Stimulated activated CD4-positive, alpha-beta T cell treated with anti-CD3 and anti-CD28 coated beads, Interleukin-4, amount 100 ng/mL, for 24 hours (primary cell): ENCODE measurements around the gene FIZ1.

Experiments used
- DNase-seq: peaks from one replicate; pipeline ENCODE4 v3.0.0-alpha.2; 2020

FIZ1 gene

DNA sequence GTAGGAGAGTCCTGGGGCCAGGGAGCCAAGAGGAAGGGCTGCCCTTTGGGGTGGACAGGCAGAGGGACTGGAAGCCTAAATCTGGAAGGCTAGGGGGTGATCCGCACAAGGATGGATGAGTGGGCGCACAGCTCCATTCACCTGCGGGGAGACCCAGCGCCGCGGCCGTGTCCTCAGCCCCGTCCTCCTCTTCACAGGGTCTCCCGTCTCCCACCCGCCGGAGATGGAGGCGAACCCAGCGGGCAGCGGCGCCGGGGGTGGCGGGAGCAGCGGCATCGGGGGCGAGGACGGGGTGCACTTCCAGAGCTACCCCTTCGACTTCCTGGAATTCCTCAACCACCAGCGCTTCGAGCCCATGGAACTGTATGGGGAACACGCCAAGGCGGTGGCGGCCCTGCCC is 14.1 kb upstream of the FIZ1 start:
- no peak for DNase-seq

- no peak for DNase-seq
Observed at GRCh38 chr19:55611983-55612645, 12.8 kb upstream of the FIZ1 start.

DNA sequence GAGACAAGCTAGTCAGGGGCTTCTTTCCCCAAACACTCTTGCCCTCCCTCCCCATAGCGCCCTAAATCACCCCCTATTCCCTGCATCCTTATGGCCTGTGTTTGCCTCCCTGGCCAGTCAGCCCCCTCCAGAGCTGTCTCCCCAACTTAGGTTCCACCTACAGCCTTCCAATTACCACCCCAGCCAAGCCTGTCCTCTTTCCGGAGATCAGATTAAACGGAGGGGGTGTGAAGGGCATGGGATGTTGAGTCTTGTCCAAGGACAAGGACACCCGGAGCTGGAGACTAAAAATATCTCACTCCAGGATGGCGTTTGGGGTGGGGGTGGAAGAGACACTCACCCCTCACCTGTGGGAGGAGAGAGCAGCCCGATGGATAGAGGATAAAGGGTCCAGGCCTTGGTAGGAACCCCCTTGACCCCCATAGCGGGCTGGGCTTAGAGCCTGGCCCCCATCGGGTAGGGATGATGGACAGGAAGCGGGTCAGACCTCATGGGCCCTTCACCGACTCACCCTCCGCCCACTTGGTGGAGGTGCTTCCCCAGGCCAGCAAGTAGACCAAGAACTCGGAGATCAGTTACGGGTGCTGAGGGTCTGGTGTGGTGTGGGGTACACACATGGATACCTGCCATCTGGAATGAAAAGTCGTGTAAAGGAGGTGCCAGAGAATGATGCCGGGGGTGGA is 12.1 kb upstream of the FIZ1 start:
- no peak for DNase-seq

GRCh38 chr19:55609326-55609725 is 10.0 kb upstream of the FIZ1 start:
- no peak for DNase-seq

- DNase-seq, result no peak
Observed at GRCh38 chr19:55606817-55607216, 7.5 kb upstream of the FIZ1 start.

GRCh38 chr19:55606471-55606787 is 7.1 kb upstream of the FIZ1 start:
- DNase-seq, result no peak

GRCh38 chr19:55605637-55606470 is 6.5 kb upstream of the FIZ1 start, which contains the start of gene ZNF865:
Gene ZNF865 (plus strand): TSS chr19:55605647. CDS start chr19:55613619, 7,972 bp downstream.
- DNase-seq, result peak; percentile 78

GRCh38 chr19:55605207-55605636 is 5.9 kb upstream of the FIZ1 start:
- DNase-seq, result peak; percentile 99

DNA sequence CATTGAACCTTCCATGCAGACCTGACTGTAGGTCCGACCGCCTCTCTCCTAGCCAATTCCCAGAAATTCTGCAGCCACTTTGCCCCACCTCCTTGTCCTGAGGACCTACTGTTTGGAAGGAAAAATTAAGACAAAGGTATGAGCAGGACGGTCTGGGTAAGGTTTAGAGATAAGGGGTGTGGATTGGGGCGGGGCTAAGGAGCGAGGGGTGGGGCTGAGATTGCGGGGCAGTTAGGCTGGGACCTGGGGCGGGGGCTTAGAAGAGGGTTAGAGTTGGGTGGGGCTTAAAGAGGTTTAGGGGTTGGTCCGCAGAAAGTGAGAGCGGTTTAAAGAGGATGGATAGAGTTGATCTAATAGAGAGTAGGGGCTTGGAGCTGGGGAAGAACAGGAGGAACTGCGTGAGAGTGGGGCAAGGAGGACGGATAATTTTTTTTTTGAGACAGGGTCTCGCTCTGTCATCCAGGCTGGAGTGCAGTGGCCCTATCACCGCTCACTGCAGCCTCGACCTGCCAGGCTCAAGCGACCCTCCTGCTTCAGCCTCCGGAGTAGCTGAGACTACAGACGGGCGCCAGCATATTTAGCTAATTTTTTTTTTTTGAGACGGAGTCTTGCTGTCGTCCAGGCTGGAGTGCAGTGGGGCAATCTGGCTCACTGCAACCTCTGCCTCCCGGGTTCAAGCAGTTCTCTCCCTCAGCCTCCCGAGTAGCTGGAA is 4.4 kb upstream of the FIZ1 start:
- DNase-seq, result no peak

DNA sequence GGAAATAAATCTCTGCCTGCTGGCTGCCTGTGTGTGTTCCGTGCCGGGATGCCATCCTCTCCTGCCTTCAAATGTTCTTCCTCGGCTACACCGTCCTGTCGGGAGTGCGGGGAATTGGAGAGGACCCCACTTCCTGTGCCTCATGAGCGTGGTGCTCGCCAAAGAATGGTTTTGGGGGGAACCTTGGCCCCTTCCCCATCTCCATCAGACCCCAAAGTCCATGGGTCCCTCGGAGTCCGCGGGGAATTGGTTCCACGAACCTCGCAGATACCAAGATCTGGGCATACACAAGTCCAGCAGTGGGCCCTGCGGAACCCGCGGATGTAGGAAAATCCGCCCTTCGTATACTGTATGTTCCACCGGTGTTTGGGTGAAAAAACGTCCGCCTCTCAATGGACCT is 3.8 kb upstream of the FIZ1 start:
- DNase-seq, result no peak

GRCh38 chr19:55602104-55603001 is 3.0 kb upstream of the FIZ1 start:
- DNase-seq, result no peak

GRCh38 chr19:55601084-55601483 is 1.8 kb upstream of the FIZ1 start:
- DNase-seq, result no peak

DNA sequence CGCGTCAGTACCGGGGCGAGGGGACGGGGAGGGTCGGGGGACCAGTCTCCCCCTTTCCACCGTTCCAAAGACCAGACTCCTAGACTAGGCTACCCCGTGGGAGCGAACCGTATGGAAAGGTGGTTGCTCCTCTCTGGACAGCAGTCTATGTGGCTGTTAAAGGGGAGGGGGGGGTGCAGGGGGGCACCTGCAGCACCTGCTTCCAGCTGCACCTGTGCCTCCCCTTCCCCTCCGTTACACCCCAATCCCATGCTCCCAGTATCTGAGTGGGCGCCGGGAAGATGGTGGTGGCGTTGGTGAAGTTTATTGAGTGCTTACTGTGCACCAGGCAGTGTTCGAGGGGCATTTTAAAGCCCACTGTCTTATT is 1.3 kb upstream of the FIZ1 start:
- no peak for DNase-seq

- DNase-seq, result peak; percentile 83
Observed at GRCh38 chr19:55599842-55600661, 735 bp upstream of the FIZ1 start, which contains the start of gene ZNF524. Gene ZNF524 (plus strand): TSS chr19:55600288. CDS start chr19:55602113, 1,825 bp downstream.

GRCh38 chr19:55598719-55599467 is 424 bp downstream of the FIZ1 start:
- DNase-seq, result peak; percentile 93

DNA sequence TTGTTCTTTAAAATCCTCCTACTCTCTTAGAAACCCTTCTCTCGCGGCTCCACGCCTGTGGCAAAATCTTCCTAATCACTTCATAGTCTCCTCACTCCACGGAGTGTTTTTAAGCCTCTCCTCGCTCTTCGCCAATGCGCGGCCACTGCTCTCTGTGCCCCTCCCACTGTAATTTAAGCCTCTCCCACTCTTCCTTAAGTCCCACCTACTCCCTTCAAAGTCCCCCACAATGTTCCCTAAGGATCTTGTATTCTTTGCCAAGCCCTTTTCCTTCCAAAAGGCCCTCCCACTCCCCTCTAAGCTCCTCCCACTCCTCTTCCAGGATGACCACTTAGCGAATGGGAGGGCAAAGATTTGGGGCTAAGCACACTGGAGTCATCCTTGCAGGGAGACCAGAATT is 1.3 kb downstream of the FIZ1 start:
- DNase-seq, result no peak

DNA sequence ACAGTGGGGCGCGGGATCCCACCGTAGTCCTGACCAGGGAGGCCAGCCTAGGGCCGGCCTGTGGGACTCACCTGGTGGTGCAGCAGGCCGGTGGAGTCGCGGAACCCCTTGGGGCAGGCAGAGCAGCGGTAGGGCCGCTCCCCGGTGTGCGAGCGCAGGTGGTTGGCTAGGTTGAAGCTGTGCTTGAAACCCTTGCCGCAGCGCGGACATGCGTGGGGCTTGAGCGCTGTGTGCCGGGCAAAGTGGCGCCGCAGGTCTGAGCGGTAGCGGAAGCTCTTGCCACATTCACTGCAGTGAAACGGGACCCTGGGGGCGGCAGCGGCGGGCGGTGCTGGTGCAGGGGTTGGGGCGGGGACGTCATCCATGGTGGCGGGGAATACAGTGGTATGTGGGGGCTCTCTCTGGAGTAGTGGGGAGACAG is 1.8 kb downstream of the FIZ1 start:
- DNase-seq, result no peak

- no peak for DNase-seq
Observed at GRCh38 chr19:55596304-55596703, 3.0 kb downstream of the FIZ1 start.

- no peak for DNase-seq
Observed at GRCh38 chr19:55594996-55595545, 4.2 kb downstream of the FIZ1 start.
